Lung (tissue), 12 donors: ENCODE data around the gene LRRC1. TPM values are rescaled to one million over a fixed set of nuclear protein-coding genes. Genes with fewer than 3 reads are reported as not detected.

Experiments used
- ATAC-seq: fragments of 200-7000 bp; cut with Tn5 transposase; one replicate; pipeline ENCODE4 v1.9.1; 2020; ENCODE audit warnings: moderate number of reproducible peaks; ENCODE audit not compliant: insufficient read depth, low FRiP score
- DNase-seq, 3 donors: peaks; one replicate each; pipeline ENCODE4 v3.0.0-alpha.2; 2013 to 2017
- H3K27ac ChIP-seq, 2 donors: one replicate each; pipeline ENCODE4 v1.5.1; 2013; ENCODE audit warnings: mild to moderate bottlenecking in 2 of 2, moderate library complexity in 2 of 2, control low read depth in 1 of 2, inconsistent platforms in 1 of 2, low read depth in 1 of 2, low read length in 1 of 2
- H3K27me3 ChIP-seq, 3 donors: one replicate each; pipeline ENCODE4 v1.5.1; 2013; ENCODE audit warnings: low read length in 2 of 3; ENCODE audit not compliant: control insufficient read depth in 3 of 3, insufficient read depth in 3 of 3
- H3K36me3 ChIP-seq, 4 donors: one replicate each; pipeline ENCODE4 v1.5.1; 2013; ENCODE audit warnings: low read length in 4 of 4, mild to moderate bottlenecking in 1 of 4, moderate library complexity in 1 of 4; ENCODE audit not compliant: control insufficient read depth in 4 of 4, insufficient read depth in 4 of 4
- H3K4me1 ChIP-seq, 5 donors: one replicate each; pipeline ENCODE4 v1.5.1; 2013; ENCODE audit warnings: low read length in 5 of 5, mild to moderate bottlenecking in 2 of 5, moderate library complexity in 1 of 5; ENCODE audit not compliant: control insufficient read depth in 5 of 5, insufficient read depth in 5 of 5
- H3K4me3 ChIP-seq: one replicate; pipeline ENCODE4 v1.5.1; 2013; ENCODE audit warnings: mild to moderate bottlenecking, control low read depth, moderate library complexity
- H3K9ac ChIP-seq, 2 donors: one replicate each; pipeline ENCODE4 v1.5.1; 2013; ENCODE audit warnings: low read length in 2 of 2, control low read depth in 1 of 2; ENCODE audit not compliant: insufficient read depth in 1 of 2
- H3K9me3 ChIP-seq, 4 donors: one replicate each; pipeline ENCODE4 v1.5.1; 2013; ENCODE audit warnings: low read length in 3 of 4, mild to moderate bottlenecking in 1 of 4, moderate library complexity in 1 of 4; ENCODE audit not compliant: control insufficient read depth in 4 of 4, insufficient read depth in 3 of 4
- WGBS, 2 donors: extraction: QIAGEN DNeasy Blood & Tissue Kit; methylation state at CpG; one replicate each; pipeline ENCODE4 v1.1.7; 2013; 5-methylcytosine and 5-hydroxymethylcytosine counted together
- polyA plus RNA-seq, 2 donors: library from polyadenylated mRNA; stranded (reverse); fragments of 200-250 nt; gene quantifications; one replicate each; pipeline ENCODE4 v1.2.1, GENCODE V29; 2013
- total RNA-seq, 2 donors: library from RNA; depleted of rRNA in 1 of 2; stranded (reverse); fragments of >200 nt in 1 of 2; gene quantifications; one replicate each; pipeline ENCODE4 v1.2.1, GENCODE V29; 2014 to 2021
- TF ChIP-seq, protein P1 (sequence below): IDR thresholded peaks from 2 replicates; pipeline ENCODE4 v1.5.1; 2012; ENCODE audit warnings: mild to moderate bottlenecking; ENCODE audit errors: control extremely low read depth, extremely low read depth
- donor health status: control.
- donor health status: control.
- donor health status: Bipolar disorder and iron deficiency.
- donor health status: healthy.
- donor health status: DM: yes; HTN: yes; CAD: no.

LRRC1 gene
- total and polyA plus RNA-seq, 4 donors = 4.8 to 19.9 (median 9.9) TPM

DNA sequence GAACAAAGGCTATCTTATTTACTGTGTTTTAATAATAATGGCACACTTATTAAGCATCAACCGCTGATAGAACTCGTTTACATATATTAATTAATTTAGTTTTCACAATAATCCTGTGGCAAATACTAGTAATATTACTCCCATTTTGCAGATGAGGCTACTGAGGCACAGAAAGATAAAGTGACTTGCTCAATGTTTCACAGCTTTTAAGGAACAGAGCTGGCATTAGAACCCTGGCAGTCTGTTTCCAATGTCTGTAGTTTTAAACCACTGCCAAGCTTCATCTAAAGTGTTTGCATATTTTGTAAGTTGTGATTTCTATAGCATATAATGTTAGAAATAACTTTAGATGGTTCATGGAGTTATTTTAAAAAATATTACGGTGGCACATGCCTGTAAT lies 38.4 kb upstream of the LRRC1 start:
- no peaks in the 10 kb centered on the region for H3K4me1 ChIP-seq
- no peaks in the 10 kb centered on the region for H3K9me3 ChIP-seq
- 98% methylated on average over 3 of the region's 3 CpGs for WGBS, 2 donors
- H3K27ac ChIP-seq = no peak overlapping the region
- DNase-seq (no peak), ATAC-seq (no peak)
- TF ChIP-seq, protein P1, sequence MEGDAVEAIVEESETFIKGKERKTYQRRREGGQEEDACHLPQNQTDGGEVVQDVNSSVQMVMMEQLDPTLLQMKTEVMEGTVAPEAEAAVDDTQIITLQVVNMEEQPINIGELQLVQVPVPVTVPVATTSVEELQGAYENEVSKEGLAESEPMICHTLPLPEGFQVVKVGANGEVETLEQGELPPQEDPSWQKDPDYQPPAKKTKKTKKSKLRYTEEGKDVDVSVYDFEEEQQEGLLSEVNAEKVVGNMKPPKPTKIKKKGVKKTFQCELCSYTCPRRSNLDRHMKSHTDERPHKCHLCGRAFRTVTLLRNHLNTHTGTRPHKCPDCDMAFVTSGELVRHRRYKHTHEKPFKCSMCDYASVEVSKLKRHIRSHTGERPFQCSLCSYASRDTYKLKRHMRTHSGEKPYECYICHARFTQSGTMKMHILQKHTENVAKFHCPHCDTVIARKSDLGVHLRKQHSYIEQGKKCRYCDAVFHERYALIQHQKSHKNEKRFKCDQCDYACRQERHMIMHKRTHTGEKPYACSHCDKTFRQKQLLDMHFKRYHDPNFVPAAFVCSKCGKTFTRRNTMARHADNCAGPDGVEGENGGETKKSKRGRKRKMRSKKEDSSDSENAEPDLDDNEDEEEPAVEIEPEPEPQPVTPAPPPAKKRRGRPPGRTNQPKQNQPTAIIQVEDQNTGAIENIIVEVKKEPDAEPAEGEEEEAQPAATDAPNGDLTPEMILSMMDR = no peak
- H3K4me3 ChIP-seq = no peak overlapping the region
- H3K27me3 ChIP-seq = no peaks in the 10 kb centered on the region
- no peak overlapping the region for H3K9ac ChIP-seq
- H3K36me3 ChIP-seq = no peaks in the 10 kb centered on the region

DNA sequence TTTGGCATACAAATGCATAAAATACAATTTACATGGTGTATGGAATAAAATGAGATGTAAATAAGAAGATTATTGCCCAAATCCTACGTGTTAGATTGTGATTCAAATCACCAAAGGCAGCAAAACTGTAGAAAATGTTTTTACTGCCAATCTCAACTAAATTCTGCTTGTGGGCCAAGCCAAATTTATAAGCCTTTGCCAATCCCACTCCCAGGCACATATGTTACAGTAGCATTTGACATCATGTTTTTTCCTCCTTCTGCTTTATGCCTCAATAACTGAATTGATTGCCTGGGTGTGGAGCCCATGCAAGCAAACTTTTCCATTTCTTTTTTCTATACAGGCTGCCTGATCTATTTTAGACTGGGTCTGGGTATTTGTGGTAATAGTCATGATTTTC lies 36.3 kb upstream of the LRRC1 start:
- H3K27ac ChIP-seq = no peak overlapping the region
- no peaks in the 10 kb centered on the region for H3K27me3 ChIP-seq
- H3K4me1 ChIP-seq = no peaks in the 10 kb centered on the region
- ATAC-seq (no peak), DNase-seq (no peak)
- no peaks in the 10 kb centered on the region for H3K36me3 ChIP-seq
- 75 to 88% methylated on average over 1 of the region's 1 CpG for WGBS, 2 donors
- no peak overlapping the region for H3K4me3 ChIP-seq
- TF ChIP-seq, protein P1 = no peak
- no peaks in the 10 kb centered on the region for H3K9me3 ChIP-seq
- H3K9ac ChIP-seq = no peak overlapping the region

DNA sequence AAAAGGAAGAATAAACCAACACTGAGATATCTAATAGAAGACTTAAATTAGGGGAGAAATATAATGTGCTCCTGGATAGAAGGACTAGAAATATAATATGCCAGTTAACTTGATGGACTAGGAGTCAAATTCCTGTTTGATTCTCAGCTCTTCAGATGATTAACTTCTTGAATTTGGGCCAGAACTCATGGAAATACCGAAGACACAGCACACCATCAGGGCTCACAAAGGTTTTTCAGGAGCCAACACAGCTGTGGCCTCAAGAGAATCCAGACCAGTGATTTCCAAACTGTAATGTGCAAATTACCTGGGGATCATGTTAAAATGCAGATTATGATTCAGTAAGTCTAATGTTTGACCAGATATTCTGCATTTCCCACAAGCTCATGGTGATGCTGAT lies 33.8 kb upstream of the LRRC1 start:
- no peak overlapping the region for H3K27ac ChIP-seq
- H3K9me3 ChIP-seq = no peaks in the 10 kb centered on the region
- H3K9ac ChIP-seq = no peak overlapping the region
- H3K4me1 ChIP-seq = no peaks in the 10 kb centered on the region
- ATAC-seq (no peak), DNase-seq (no peak)
- no peak overlapping the region for H3K4me3 ChIP-seq
- WGBS, 2 donors = 57 to 60% methylated on average over 1 of the region's 1 CpG
- H3K27me3 ChIP-seq = no peaks in the 10 kb centered on the region
- H3K36me3 ChIP-seq = no peaks in the 10 kb centered on the region
- TF ChIP-seq, protein P1 = no peak

DNA sequence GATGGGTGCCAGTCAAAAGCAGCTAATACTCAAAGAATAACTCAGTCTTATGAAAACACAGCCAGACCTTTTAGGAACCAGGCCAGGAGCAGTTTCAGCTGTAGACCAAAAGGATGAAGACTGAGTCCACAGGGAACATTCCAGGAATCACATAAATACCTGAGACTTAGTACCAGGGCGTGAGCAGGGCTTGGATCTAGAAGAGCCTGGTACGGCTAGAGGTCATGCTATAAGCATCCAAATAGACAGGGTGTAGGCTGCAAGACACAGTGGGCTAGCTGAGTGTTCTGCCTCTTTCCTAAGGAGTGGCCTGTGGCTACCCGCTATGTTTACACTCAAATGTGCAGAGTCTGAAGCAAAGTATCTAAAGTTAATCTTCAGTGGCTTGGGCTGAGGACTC lies 29.5 kb upstream of the LRRC1 start:
- H3K27ac ChIP-seq = no peak overlapping the region
- no peak overlapping the region for H3K9ac ChIP-seq
- no peaks in the 10 kb centered on the region for H3K9me3 ChIP-seq
- TF ChIP-seq, protein P1 = no peak
- ATAC-seq = peak; percentile 46
- WGBS, 2 donors = 92 to 93% methylated on average over 3 of the region's 3 CpGs
- no peak overlapping the region for H3K4me3 ChIP-seq
- peaks cover 0 to 4% (median 0%) of the 10 kb centered on the region in 5 donors for H3K4me1 ChIP-seq
- DNase-seq = no peak
- H3K36me3 ChIP-seq = no peaks in the 10 kb centered on the region
- no peaks in the 10 kb centered on the region for H3K27me3 ChIP-seq
